ENCODE results near the gene GHDC.
"Not testable (repeated sequence)": the region's sequence is repeated elsewhere in the genome, so short reads cannot be mapped to it uniquely, and the experiment has no call there.

DNA sequence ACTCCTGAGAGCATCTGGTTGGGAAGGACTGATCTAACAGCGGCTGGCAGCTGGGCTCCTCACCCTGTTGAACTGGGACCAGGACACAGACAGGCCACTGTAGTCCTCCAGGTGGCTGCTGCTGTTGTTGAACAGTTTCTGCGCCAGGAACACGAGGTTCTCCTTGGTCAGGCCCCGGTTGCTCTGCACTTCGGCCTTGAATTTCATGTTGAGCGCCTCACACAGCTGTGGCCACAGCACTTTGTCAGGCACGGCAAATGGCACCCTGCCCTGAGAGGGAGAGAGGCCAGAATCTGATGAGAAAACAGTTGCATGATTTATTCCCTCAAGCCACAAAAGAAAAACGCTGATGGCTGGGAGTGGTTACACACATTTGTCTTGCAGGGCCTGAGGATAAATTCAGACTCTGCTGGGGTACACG, 17.6 kb upstream of the GHDC start:
- TF ChIP-seq, protein P1, sequence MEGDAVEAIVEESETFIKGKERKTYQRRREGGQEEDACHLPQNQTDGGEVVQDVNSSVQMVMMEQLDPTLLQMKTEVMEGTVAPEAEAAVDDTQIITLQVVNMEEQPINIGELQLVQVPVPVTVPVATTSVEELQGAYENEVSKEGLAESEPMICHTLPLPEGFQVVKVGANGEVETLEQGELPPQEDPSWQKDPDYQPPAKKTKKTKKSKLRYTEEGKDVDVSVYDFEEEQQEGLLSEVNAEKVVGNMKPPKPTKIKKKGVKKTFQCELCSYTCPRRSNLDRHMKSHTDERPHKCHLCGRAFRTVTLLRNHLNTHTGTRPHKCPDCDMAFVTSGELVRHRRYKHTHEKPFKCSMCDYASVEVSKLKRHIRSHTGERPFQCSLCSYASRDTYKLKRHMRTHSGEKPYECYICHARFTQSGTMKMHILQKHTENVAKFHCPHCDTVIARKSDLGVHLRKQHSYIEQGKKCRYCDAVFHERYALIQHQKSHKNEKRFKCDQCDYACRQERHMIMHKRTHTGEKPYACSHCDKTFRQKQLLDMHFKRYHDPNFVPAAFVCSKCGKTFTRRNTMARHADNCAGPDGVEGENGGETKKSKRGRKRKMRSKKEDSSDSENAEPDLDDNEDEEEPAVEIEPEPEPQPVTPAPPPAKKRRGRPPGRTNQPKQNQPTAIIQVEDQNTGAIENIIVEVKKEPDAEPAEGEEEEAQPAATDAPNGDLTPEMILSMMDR (IDR thresholded peaks at IDR 0.05; ENCODE audit: low read length) = not testable (repeated sequence)
- not testable (repeated sequence) for TF ChIP-seq EZH2phosphoT487 (IDR thresholded peaks at IDR 0.05; ENCODE audit: low read length)

Measured in MM.1S (cell line).